ENCODE results near the gene PTP4A2.
A peak's percentile ranks its signal among the peaks of the same experiment; 100 is the strongest.

The PTP4A2 gene

DNA sequence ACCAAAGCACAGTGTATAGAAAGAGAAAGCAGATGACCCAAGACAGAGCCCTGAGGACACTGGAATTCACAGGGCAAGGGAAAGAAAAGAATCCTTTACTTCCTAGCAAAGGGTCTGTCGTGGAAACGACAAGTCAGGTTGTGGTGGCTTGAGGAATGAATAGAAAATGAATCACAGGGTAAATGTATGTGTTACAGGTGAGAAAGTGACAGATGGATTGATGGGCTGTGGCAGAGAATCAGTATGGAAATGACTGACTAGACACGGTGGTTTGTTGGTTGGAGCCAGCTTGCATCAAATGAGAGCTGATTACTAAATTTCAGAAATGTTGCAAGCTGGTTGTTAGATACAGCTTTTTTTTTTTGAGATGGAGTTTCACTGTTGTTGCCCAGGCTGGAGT is 46.9 kb downstream of the PTP4A2 start:
- peak in 1 of 3 experiments; percentile 22 for DNase-seq (ENCODE audit: low read depth in 2 of 3, low spot score in 2 of 3)

DNA sequence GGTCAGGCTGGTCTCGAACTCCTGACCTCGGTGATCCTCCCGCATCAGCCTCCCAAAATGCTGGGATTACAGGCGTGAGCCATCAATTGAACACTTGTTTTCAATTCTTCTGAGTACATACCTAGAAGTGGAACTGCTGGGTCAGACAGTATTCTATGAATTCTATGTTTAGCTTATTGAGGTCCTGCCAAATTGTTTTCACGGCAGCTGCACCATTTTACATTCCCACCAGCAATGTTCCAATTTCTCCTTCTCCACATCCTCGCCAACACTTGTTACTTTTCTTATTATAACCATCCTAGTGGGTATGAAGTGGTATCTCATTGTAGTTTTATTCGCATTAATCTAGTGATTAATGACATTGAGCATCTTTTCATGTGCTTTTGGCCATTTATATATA is 49.9 kb downstream of the PTP4A2 start:
- no peak for DNase-seq (ENCODE audit: low read depth in 2 of 3, low spot score in 2 of 3)

DNA sequence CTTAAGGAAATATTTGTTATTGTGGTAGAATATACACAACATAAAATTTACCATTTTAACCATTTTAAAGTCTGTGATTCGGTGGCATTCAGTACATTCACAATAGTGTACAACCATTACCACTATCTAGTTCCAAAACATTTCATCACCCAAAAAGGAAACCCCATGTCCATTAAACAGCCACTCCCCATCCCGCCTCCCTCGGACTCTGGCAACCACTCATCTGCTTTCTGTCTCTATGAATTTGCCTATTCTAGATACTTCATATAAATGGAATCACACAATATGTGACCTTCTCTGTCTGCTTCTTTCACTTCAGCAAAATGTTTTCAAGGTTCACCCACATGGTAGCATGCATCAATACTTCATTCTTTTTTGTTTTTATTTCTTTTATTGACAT is 51.3 kb downstream of the PTP4A2 start:
- no peak for DNase-seq (ENCODE audit: low read depth in 2 of 3, low spot score in 2 of 3)

DNA sequence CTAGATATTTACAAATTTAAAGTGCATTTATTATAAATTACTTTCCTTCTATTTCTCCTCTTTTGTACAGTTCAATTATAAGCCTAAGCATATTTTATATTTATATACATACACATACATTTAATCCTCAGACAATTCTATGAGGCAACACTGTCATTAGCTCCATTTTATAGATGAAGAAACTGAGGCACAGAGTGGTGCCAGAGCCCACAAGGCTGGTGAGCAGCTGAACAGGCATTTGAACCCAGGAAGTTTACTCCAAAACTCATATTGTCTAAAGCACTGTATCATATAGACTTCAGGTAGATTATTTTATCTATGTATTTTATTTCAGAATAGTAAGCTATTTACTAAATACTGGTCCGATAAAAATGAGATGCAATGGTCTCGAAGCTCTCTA is 52.3 kb downstream of the PTP4A2 start:
- no peak for DNase-seq (ENCODE audit: low read depth in 2 of 3, low spot score in 2 of 3)

DNA sequence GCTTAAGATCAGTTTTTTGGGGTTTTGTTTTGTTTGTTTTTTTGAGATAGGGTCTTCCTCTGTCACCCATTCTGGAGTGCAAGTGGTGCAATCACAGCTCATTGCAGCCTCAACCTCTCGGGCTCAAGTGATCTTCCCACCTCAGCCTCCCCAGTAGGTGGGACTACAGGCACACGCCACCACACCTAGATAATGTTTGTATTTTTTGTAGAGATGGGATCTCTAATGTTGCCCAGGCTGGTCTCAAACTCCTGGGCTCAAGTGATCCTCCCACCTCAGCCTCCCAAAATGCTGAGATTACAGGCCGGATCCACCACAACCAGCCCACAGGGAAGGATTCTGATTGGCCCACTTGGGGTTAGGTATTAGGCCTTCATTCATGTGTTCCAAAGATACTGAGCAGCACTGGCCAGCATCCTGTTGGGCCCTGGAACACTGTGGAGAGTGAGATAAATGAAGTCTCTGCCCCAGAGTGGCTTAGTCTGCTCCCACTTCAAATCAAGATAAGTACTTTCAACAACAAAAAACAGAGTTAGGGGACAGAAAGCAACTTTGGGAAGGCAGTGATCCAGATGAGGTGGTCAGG is 54.7 kb downstream of the PTP4A2 start:
- DNase-seq (ENCODE audit: low read depth in 2 of 3, low spot score in 2 of 3), result no peak

DNA sequence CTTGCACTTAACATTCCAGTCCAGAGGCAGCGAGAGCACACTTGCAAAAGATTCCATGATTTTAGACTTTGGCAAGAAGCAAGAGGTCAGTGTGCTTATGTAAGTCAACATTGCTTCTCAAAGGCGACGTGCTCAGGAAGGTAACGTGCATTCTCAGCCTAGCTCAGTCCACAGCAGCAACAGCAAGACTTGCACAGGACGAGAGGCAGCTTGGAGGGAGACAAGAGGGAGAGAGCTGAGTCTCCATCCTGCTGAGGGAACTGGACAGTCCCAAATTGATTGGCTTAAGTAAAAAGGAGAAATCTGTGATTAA is 56.5 kb downstream of the PTP4A2 start:
- no peak for DNase-seq (ENCODE audit: low read depth in 2 of 3, low spot score in 2 of 3)

DNA sequence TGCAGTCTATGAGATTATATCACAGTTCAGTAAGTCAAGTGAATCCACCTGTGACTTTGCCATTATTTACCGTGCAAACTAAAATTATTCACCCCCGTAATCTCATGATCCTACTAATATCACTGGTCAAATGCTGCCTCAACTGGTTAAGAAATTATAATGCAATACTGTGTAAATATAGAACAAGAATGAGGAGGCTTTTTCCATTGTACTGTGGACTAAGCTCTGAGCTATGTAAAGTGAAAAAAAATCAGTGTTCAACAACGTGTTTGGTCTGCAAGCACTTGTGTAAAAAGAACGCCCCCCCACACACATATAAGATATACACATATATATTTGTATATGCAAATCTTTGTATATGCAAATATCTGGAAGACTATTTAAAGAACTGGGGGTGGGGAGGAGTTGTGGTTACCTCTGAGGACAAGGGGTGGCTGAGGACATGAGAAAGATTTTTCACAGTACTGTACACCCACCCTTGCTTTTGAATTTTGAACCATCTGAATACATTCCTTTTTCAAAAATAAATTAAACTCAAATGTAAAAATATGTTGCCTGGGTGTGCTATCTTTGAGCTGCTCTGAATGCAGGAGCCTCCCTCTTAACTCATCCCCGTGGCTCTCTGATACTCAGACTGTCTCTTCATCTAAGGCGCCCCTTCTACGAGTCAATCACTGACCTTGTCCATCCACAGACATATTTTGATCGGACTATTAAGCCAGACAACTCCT is 57.0 kb downstream of the PTP4A2 start:
- no peak for DNase-seq (ENCODE audit: low read depth in 2 of 3, low spot score in 2 of 3)

DNA sequence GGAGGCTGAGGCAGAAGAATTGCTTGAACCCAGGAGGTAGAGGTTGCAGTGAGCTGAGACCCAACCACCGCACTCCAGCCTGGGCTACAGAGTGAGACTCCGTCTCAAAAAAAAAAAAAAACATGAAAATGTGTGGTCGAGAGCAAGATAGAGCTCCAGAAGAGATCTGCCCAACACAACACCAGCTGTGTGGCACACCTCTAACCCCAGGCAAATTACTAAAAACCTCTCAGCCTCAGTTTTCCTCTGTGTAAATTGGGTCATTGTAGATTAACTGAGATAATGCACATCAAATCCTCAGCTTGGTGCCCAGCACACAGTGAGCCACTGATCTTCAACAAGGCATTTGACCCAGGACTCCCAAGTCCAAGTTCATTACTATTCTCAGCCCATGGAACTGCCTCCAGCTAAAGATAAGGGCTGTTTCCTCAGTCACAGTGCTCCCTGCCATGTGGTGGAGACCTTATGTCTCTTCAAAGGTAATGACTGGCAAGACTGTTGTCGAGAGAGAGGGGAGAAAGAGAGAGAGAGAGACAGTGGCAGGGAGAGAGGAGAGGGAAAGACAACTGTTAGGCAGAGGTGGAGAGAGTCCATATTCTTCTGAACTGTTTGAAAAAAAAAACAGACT is 58.1 kb downstream of the PTP4A2 start:
- DNase-seq (ENCODE audit: low read depth in 2 of 3, low spot score in 2 of 3), result no peak

DNA sequence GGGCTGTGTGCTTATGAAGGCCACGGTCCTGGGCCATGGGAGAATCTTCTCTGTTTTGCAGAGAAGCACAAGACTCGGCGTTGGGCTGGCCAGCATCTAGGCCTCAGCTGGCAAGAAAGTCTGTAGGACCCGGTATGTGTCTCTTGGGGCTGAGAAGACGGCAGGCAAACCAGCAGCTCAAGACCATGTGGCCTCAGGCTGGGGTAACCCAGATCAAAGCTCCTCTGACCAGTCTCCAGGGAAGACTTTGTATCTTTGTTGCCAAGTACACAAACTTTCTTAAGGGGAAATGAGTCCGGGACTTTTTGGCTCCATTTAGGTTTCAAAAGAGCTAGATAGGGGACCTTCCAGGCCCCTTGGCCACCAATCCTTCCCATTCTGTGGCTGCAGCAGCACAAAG is 60.1 kb downstream of the PTP4A2 start:
- no peak for DNase-seq (ENCODE audit: low read depth in 2 of 3, low spot score in 2 of 3)

DNA sequence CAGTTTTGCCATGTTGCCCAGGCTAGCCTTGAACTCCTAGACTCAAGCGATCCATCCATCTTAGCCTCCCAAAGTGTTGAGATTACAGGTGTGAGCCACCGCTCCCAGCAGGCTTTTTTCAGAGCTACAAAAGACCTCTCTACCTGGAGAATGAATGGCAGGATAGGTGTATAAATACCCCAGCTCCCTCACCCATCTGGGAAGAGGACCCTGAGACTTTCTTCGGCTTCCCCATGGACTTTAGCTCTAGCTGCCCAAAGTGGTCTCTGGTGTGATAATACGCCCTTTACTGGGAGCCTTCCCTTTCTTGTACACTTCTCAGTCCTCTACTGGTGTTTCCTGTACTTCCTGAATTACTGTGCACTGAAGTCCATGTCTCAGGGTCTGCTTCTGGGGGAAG is 60.6 kb downstream of the PTP4A2 start:
- DNase-seq (ENCODE audit: low read depth in 2 of 3, low spot score in 2 of 3), result no peak

DNA sequence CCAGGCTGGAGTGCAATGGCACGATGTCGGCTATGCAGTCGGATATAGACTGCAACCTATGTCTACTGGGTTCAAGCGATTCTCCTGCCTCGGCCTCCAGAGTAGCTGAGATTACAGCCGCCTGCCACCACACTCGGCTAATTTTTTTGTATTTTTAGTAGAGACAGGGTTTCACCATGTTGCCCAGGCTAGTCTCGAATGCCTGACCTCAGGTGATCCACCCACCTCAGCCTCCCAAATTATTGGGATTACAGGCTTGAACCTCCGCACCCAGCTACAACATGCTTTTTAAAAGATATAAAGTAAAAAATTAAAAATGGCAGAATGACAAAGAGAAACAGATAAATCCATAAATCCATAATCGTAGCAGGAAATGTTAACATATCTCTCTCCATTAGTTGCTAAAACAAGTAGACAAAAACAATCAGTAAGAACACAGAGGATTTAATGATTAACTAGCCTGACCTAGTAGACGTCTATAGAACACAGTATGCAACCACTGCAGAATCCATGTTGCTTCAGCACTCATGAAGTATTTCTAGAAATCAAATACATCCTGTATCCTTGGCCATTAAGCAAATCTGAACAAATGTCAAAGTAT is 62.4 kb downstream of the PTP4A2 start:
- no peak for DNase-seq (ENCODE audit: low read depth in 2 of 3, low spot score in 2 of 3)

DNA sequence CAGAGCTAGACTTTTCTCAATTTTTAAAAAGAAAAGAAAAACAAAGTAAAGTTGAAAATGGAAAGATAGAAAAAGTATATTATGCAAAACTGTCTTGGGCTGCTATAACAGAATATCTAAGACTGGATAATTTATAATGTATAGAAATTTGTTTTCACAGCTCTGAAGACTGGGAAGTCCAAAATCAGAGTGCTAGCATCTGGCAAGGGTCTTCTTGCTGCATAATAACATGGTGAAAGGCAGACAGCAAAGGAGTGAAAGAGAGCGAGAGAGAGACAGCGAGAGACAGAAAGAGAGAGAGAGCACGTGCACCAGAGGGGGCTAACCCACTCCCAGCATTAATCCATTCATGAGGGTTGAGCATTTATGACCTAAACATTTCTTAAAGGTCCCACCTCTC is 63.2 kb downstream of the PTP4A2 start:
- DNase-seq (ENCODE audit: low read depth in 2 of 3, low spot score in 2 of 3), result no peak

DNA sequence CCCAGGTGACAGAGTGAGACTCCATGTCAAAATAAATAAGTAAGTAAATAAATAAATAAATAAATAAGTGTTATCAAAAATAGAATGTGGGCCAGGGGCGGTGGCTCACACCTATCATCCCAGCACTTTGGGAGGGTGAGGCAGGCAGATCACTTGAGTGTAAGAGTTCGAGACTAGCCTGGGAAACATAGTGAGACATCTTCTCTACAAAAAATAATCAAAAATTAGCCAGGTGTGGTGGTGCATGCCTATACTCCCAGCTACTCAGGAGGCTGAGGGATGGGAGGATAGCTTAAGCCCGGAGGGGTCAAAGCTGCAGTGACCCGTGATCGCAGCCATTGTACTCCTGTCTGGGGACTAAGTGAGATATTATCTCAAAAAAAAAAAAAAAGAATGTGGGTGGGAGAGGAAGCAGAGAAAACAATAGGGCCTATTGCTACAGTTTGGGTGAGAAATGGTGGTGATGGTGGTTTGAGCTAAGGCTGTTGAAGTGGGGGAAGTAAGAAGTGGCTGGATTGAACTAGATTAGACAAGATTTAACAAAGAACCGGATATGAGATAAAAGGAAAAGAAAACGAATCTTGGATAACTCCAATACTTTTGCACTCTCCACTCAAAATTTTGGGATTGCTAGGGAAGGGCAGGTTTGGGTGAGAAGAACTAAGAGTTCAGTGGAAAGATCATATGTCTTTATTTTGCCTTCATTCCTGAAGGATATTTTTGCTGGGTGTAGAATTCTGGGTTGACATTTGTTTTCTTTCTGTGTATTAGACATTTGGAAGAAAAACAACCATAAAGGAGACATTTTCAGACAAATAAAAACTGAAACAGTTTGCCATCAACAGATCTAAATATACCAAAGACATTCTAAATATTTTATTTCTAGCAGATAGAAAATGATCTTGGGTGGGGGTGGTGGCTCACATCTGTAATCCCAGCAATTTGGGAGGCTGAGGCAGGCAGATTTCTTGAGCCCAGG is 65.2 kb downstream of the PTP4A2 start:
- DNase-seq (ENCODE audit: low read depth in 2 of 3, low spot score in 2 of 3), result no peak

DNA sequence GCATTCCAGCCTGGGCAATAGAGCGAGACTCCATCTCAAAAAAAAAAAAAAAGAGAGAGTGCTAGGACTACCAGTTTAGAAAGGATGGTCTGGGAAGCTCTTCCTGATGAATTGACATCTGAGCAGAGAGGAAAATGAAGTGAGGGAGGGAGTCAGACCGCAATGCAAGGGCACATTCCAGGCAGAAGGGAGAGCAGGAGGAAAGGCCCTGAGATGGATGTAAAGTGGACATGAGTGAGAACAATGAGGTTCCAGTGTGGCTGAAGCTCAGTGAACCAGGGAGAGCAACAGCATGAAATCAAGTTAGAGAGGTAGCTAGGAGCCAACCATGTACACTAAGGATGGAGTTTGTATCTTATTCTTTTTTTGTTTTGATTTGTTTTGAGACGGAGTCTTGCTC is 66.5 kb downstream of the PTP4A2 start:
- DNase-seq (ENCODE audit: low read depth in 2 of 3, low spot score in 2 of 3), result no peak

DNA sequence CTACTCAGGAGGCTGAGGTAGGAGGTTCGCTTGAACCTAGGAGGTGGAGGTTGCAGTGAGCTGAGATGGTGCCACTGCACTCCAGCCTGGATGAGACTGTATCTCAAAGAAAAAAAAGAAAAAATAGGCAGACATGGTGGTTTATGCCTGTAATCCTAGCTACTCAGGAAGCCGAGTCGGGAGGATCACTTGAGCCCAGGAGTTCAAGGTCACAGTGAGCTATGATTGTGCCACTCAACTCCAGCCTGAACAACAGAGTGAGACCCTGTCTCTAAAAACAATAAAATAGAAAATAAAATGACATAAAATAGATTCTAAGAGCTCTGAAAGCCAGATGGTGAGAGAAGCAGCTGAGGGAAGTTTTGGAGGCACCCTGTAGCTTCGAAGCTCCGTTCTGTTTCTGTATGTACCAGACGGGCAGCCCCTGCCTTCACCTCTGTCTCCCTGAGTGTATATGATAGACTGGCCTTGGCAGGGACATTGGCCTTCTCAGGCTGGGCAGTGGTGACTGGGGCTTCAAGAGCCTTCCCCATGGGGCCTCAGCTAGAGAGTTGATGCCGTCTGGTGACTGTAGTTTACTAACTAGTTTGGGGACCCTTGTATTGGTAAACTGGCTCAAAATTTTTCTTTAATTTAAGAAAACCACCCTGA is 68.0 kb downstream of the PTP4A2 start:
- no peak for DNase-seq (ENCODE audit: low read depth in 2 of 3, low spot score in 2 of 3)

DNA sequence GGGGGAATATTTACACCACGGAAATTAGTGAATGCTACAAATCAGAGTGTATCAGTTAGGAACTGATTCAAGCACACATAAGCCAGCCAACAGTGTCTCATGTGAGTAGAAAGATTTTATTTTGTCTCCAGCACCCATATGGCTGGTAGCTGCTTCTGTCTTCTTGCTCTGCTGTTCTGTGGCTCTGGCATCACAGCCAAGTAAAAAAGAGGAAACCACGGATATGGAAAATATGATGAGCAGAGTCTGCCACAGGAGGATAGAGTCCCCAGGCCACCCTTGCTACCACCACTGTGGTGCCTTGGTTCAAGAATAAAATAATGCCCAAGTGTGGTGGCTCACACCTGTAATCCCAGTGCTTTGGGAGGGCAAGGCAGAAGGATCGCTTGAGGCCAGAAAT is 68.7 kb downstream of the PTP4A2 start:
- no peak for DNase-seq (ENCODE audit: low read depth in 2 of 3, low spot score in 2 of 3)

DNA sequence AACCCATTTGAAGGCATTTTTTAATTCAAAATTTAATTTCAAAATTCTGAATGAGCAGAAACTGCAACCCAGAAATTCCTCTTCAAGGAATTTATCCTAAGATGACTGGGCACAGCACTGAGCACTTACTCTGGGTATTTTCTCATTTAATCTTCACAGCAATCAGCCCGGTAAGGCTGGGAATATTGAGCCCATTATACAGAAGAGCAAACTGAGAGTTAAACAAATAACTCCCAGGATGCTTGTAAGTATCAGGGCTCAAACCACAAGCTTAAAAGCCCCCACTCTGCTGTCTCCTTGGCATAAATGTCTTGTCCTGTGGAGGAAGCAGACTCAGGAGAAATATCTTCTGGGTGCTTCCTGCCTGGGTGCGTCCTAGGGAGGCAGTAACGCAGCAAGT is 69.3 kb downstream of the PTP4A2 start:
- DNase-seq (ENCODE audit: low read depth in 2 of 3, low spot score in 2 of 3), result no peak

DNA sequence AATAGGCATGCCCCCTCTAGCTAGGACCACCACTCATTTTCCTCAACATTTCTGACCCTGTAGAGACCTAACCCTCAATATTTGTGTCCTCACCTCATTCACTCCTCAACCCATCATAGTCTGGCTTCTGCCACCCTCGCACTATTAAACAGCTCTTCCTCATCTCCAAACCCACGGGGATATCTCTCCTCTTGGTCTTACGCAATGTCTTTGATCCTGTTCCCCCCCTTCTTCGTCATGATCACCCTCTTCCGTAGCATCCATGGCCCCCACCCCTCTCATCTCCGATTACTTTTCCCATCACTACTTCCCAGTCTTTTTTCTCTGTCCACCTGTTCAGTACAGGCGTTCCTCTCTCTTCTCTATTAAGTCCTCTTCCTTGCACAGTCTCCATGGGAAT is 70.6 kb downstream of the PTP4A2 start:
- no peak for DNase-seq (ENCODE audit: low read depth in 2 of 3, low spot score in 2 of 3)

DNA sequence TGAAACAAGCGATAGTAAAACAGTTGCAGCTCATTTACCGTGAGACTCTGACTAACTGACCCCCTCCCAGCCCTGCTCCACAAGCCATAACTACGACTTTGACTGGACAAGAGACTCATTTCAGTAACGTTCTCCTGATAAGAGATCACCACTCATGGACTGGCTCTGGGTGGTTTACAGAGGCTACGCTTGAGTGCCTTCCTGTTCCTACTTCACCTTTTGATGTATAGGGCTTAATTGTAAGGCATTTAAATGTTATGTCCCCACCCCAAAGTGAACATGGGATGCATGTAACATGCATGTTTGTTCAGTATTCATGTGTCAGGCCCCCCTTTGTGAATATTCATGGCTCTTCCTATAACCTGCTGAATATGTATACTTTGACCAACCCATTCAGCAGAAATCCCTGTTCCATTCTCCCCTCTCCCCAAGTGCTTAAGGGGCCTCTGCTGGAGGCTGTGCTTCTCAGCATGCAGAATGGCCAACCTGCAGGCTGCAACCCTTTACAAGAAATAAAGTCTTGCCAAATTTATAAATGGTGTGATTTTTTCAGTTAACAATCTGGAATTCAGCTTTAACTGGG is 71.6 kb downstream of the PTP4A2 start:
- no peak for DNase-seq (ENCODE audit: low read depth in 2 of 3, low spot score in 2 of 3)

DNA sequence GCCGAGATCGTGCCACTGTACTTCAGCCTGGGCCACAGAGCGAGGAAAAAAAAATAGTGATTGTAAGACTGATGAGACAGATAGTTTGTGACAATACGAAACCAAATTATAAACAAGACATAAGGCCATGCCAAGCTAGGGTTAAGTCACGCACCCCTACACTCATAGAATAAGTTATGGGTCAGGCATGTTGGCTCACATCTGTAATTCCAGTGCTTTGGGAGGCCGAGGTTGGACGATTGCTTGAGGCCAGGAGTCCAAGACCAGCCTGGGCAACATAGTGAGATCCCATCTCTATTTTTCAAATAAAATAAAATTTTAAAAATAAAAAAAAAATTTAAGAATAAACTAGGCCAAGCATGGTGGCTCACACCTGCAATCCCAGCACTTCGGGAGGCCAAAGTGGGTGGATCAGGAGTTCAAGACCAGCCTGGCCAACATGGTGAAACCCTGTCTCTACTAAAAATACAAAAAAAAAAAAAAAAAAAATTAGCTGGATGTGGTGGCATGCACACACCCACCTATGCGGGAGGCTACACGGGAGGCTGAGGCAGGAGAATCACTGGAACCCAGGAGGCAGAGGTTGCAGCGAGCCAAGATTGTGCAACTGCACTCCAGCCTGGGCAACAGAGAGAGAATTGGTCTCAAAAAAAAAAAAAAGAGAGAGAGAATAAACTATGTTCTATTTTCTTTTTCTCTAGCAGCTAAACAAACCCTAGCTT is 72.3 kb downstream of the PTP4A2 start:
- DNase-seq (ENCODE audit: low read depth in 2 of 3, low spot score in 2 of 3), result no peak
